ENCODE measurements around the gene CTBP1. TPM values are rescaled to one million over a fixed set of nuclear protein-coding genes. Genes with fewer than 3 reads are reported as not detected.

CTBP1 gene
- total and polyA plus RNA-seq, 2 donors (not counting 1 experiment from before 2014, with no cell fraction given): 212 to 343 TPM

GRCh38 chr4:1298461-1298860, 49.5 kb upstream of the CTBP1 start:
- H3K27ac Mint-ChIP-seq: no peak overlapping the region
- H3K9ac ChIP-seq (ENCODE audit: low read length): no peak overlapping the region
- TF ChIP-seq, protein P1, sequence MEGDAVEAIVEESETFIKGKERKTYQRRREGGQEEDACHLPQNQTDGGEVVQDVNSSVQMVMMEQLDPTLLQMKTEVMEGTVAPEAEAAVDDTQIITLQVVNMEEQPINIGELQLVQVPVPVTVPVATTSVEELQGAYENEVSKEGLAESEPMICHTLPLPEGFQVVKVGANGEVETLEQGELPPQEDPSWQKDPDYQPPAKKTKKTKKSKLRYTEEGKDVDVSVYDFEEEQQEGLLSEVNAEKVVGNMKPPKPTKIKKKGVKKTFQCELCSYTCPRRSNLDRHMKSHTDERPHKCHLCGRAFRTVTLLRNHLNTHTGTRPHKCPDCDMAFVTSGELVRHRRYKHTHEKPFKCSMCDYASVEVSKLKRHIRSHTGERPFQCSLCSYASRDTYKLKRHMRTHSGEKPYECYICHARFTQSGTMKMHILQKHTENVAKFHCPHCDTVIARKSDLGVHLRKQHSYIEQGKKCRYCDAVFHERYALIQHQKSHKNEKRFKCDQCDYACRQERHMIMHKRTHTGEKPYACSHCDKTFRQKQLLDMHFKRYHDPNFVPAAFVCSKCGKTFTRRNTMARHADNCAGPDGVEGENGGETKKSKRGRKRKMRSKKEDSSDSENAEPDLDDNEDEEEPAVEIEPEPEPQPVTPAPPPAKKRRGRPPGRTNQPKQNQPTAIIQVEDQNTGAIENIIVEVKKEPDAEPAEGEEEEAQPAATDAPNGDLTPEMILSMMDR (IDR thresholded peaks at IDR 0.05): no peak
- TF ChIP-seq EZH2 (IDR thresholded peaks at IDR 0.05; ENCODE audit: borderline replicate concordance, insufficient read depth, low read depth, low read length, poor library complexity, severe bottlenecking): no peak
- no peak overlapping the region for H2AFZ ChIP-seq (ENCODE audit: insufficient read depth, low read depth, low read length, poor library complexity, severe bottlenecking)
- POLR2A ChIA-PET: no interaction called here
- H3K4me2 ChIP-seq (replicated peaks; ENCODE audit: low read depth, low read length, poor library complexity, severe bottlenecking): no peak overlapping the region
- peaks cover 0 to 43% of the 10 kb centered on the region in 2 experiments for H3K36me3 ChIP-seq (replicated peaks in 1 of 2; ENCODE audit: control extremely low read depth in 1 of 2, control insufficient read depth in 1 of 2, extremely low read depth in 1 of 2, insufficient read depth in 2 of 2, low read length in 1 of 2)
- no peak overlapping the region for H3K27ac ChIP-seq (ENCODE audit: low read length in 2 of 2)
- intact Hi-C loops (cut with micrococcal nuclease): no loop called here
- 97% methylated on average over 4 of the region's 7 CpGs for WGBS (ENCODE audit: insufficient coverage)
- H3K27me3 Mint-ChIP-seq: no peaks in the 10 kb centered on the region
- peaks cover 94% of the 10 kb centered on the region for H3K79me2 ChIP-seq (ENCODE audit: control insufficient read depth, insufficient read depth, low read length)
- peaks cover 89% of the 10 kb centered on the region for H4K20me1 ChIP-seq (ENCODE audit: control insufficient read depth, insufficient read depth, low read length, poor library complexity, severe bottlenecking)
- no peaks in the 10 kb centered on the region for H3K9me3 Mint-ChIP-seq (ENCODE audit: insufficient read depth)
- H3K27me3 ChIP-seq (replicated peaks in 1 of 4; ENCODE audit: control extremely low read depth in 1 of 4, control insufficient read depth in 3 of 4, insufficient read depth in 4 of 4, low read length in 3 of 4): no peaks in the 10 kb centered on the region
- CTCF ChIA-PET: no interaction called here
- peaks cover 7 to 10% of the 10 kb centered on the region in 2 donors for H3K4me1 ChIP-seq (ENCODE audit: control insufficient read depth in 2 of 2, insufficient read depth in 2 of 2, low read length in 2 of 2)
- H3K4me1 Mint-ChIP-seq: peaks cover 46% of the 10 kb centered on the region
- H3K9me3 ChIP-seq (ENCODE audit: control extremely low read depth in 1 of 3, control insufficient read depth in 2 of 3, insufficient read depth in 1 of 3, low read length in 2 of 3): no peaks in the 10 kb centered on the region
- no peak overlapping the region for H3K4me3 Mint-ChIP-seq
- DNase-seq (no peak), ATAC-seq (ENCODE audit: low read depth) (no peak)
- H3K4me3 ChIP-seq (ENCODE audit: control extremely low read depth in 1 of 5, extremely low read depth in 1 of 5, insufficient read depth in 1 of 5, low read depth in 2 of 5, low read length in 4 of 5): no peak overlapping the region

DNA sequence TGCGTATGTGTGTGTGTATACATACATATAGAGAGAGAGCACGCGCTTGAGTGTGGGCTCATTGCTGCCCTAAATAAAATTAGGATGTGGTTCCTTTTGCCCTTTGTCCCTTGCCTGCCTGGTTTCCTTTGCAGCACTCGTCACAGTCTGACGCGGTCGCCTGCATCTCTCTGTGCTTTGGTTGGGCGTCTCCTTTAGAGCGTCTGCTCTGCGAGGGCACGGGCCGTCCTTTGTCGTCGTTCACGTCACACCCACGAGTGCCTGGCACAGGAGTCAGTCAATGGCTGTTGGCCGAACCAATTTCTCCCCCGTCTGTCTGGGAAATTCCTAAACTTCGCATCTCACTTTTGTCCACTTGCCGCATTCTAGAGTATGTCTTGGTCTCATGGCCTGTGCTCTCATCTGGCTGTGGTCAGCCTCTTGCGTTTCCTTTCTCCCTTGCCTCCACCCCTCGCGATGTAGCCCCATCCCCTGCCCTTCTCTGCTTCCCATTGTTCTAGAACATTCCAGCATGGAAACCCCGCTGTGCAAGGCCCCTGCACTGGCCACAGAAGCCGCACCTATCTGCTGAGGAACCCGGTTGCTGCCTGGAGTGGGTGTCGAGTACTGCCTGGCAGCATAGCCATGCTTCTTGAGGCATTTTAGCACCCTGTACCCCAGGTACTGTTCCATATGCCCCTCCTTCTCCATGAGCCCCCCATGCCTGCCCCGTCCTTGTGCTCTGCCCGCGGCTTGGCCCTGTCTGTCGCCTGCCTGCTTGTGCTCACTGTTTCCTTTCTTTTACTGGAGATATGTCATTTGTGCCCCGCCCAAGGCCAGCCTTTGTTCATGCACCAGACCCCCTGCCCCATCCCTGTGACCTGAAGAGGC, 48.8 kb upstream of the CTBP1 start:
- ChIA-PET CTCF (no interaction called here), POLR2A (no interaction called here)
- Histone ChIP-seq H2AFZ (ENCODE audit: insufficient read depth, low read depth, low read length, poor library complexity, severe bottlenecking) (no peak overlapping the region), H3K9ac (ENCODE audit: low read length) (no peak overlapping the region), H3K36me3 (replicated peaks in 1 of 2; ENCODE audit: control extremely low read depth in 1 of 2, control insufficient read depth in 1 of 2, extremely low read depth in 1 of 2, insufficient read depth in 2 of 2, low read length in 1 of 2) (peaks cover 0 to 41% of the 10 kb centered on the region in 2 experiments), H3K27ac (ENCODE audit: low read length in 2 of 2) (no peak overlapping the region), H3K9me3 (ENCODE audit: control extremely low read depth in 1 of 3, control insufficient read depth in 2 of 3, insufficient read depth in 1 of 3, low read length in 2 of 3) (no peaks in the 10 kb centered on the region), H3K27me3 (replicated peaks in 1 of 4; ENCODE audit: control extremely low read depth in 1 of 4, control insufficient read depth in 3 of 4, insufficient read depth in 4 of 4, low read length in 3 of 4) (no peaks in the 10 kb centered on the region), H3K4me1 (ENCODE audit: control insufficient read depth in 2 of 2, insufficient read depth in 2 of 2, low read length in 2 of 2) (peaks cover 9 to 12% of the 10 kb centered on the region in 2 donors), H3K4me2 (replicated peaks; ENCODE audit: low read depth, low read length, poor library complexity, severe bottlenecking) (no peak overlapping the region), H3K4me3 (ENCODE audit: control extremely low read depth in 1 of 5, extremely low read depth in 1 of 5, insufficient read depth in 1 of 5, low read depth in 2 of 5, low read length in 4 of 5) (no peak overlapping the region), H4K20me1 (ENCODE audit: control insufficient read depth, insufficient read depth, low read length, poor library complexity, severe bottlenecking) (peaks cover 89% of the 10 kb centered on the region), H3K79me2 (ENCODE audit: control insufficient read depth, insufficient read depth, low read length) (peaks cover 94% of the 10 kb centered on the region)
- TF ChIP-seq EZH2 (IDR thresholded peaks at IDR 0.05; ENCODE audit: borderline replicate concordance, insufficient read depth, low read depth, low read length, poor library complexity, severe bottlenecking): no peak
- TF ChIP-seq, protein P1 (IDR thresholded peaks at IDR 0.05): no peak
- no peaks in the 10 kb centered on the region for H3K27me3 Mint-ChIP-seq
- 90% methylated on average over 32 of the region's 32 CpGs for WGBS (ENCODE audit: insufficient coverage)
- DNase-seq (no peak), ATAC-seq (ENCODE audit: low read depth) (no peak)
- intact Hi-C loops (cut with micrococcal nuclease): no loop called here
- no peak overlapping the region for H3K4me3 Mint-ChIP-seq
- H3K9me3 Mint-ChIP-seq (ENCODE audit: insufficient read depth): no peaks in the 10 kb centered on the region
- H3K27ac Mint-ChIP-seq: no peak overlapping the region
- H3K4me1 Mint-ChIP-seq: peaks cover 47% of the 10 kb centered on the region
